Colon (tissue), 2 donors: Measurements from ENCODE around the gene CDC42BPB.
"Not testable (repeated sequence)": the region's sequence is repeated elsewhere in the genome, so short reads cannot be mapped to it uniquely, and the experiment has no call there.

Experiments
- FAIRE-seq: peaks from 2 replicates; lab custom pipeline; 2012; peaks lifted over from hg19 to GRCh38; lab: Jason Lieb, UNC
- donor health status: control.
- donor health status: control.

CDC42BPB gene

GRCh38 chr14:102926840-102927239 is 130.5 kb downstream of the CDC42BPB start:
- not testable (repeated sequence) for FAIRE-seq

DNA sequence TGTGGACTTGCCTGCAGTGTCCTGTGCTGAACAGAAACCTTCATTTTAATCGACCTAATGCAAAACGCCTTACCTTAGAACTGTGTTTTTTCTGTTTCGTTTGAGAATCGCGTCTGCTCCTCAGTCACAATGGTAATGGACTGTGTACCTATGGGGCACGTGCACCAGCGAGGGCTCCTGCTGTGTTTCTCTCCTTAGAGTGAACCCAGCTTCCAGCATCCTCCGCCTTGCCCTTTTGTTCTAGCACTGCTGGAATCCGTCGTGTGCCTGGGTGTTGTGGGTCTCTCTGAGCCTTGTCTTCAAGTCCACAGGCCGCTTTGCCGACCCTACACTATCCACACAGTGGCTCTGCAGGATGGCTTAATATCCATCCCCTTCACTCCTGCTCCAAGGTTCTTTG is 131.2 kb downstream of the CDC42BPB start:
- no peak for FAIRE-seq

GRCh38 chr14:102925646-102926045 is 131.7 kb downstream of the CDC42BPB start:
- no peak for FAIRE-seq

DNA sequence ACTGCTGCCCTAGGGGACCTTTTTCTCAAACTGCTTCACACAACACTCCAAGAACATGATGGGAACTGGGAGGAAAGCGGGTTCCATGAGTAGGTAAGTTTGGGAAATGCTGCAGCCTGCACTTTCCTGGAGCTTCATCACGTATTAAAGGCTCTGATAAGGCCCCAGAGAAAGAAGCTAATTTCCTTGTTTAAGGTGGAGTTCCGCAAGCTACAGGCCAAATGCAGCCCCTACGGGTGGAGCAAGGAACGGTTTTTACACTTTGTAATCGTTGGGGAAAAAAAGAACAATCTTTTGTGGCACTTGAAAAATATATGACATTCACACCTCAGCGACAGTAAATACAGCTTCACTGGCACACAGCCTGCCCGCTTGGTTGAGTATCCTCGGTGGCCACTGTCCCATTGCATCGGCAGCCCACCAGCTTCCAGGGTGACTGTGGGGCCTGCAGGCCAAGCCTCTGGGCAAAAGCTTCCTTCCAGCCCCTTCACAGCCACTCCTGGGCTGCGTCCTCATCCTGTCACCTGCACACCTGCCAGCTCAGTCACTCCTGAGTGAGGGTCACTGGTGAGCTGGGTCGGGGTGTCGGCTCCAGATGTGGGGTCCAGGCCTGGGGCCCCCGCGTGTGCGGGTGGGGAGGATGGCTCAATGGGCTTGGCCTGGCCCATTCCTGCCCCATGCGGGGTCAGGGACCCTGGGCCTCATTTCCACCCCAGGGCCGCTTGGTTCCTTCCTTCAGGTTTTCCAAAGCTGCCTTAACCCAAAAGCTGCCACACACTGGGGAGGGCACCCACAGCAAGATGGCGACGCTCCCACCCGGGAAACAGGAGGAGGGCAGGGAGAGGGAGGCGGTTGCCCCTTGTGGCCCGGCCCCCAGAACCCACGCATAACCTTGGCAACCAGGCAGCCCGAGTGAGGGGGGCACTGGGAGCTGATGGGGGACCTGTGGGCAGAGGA is 132.4 kb downstream of the CDC42BPB start:
- no peak for FAIRE-seq

DNA sequence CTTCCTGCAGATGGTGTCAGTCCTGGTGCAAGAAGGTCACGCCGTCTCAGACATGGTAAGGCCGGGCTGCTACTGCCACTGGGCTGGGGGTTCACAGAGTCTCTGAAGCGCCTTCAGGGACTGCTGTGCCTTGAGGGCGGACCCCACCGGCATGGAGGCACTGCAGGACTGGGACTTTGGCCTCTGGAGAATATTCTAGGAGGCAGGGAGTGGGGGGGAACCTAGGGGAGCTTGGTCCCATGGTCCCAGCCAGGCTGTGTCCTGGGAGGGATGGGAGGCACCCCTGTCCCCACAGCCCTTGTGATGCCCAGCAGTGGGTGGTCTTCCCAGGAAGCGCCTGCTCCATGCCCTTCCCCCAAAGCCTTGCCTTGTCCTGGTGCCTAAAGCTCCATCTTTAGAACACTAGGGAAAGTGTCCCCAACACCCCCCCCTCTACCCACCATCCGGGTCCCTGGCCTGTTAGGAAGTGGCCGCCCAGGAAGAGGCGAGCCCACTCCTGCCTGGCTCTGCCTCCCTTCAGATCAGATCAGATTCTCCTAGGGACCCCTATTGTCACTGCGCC is 133.3 kb downstream of the CDC42BPB start:
- FAIRE-seq: no peak

DNA sequence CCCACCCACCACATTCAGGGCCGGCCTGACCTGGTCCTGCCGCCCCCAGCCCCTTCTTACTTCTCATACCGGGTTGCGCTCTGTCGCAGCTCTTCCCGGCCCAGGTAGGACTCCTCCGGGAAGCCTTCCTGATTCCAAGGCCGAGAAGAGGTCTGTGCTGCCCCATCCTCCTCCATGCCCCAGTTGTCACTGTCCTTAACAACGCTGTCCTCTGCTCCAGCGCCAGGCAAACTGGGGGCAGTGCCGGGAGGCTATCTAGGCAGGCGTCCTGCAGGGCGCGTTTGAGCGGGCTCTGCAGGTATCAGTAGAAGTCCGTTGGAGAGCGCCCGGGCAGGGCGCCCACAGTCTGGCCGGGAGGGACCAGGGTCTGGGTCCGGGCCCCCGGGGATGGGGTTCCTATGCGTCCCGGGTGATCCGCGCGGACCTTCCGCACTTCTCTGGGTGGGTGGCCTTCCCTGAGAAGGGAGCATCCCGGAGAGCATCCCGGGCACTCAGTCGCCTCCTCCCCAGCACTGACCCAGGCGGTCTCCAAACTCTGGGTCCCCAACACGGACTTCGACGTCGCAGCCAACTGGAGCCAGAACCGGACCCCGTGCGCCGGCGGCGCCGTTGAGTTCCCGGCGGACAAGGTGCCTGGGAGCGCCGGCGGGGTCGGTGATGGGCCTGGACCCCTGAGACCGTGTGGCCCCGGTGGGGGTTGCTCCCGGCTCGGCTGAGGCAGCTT is 134.0 kb downstream of the CDC42BPB start:
- FAIRE-seq: no peak

- FAIRE-seq: no peak
Measured at GRCh38 chr14:102922490-102923200, 134.7 kb downstream of the CDC42BPB start, which contains the start of gene AMN. Gene AMN (plus strand): TSS chr14:102922663. CDS start chr14:102922689, 26 bp downstream.

- FAIRE-seq: no peak
Measured at GRCh38 chr14:102920998-102921304, 136.4 kb downstream of the CDC42BPB start.

GRCh38 chr14:102920273-102920997 is 136.9 kb downstream of the CDC42BPB start:
- no peak for FAIRE-seq

- no peak for FAIRE-seq
Measured at GRCh38 chr14:102918438-102918837, 138.9 kb downstream of the CDC42BPB start.

GRCh38 chr14:102917469-102918211 is 139.7 kb downstream of the CDC42BPB start:
- FAIRE-seq: no peak

DNA sequence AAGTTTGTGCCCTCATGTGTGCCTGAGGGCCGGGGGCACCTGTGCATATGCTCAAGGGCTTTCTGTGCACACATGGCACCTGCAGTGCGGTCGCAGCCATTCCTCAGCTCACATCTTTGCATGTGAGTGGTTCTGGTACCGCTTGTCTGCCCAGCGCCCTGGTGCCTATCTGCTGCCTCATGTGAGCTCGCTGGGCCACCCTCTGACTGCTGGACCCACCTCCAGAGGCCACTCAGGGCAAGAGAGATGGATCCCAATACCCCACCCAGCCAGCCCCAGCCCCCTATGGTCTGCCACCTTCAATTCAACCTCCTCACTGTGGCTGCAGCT is 140.3 kb downstream of the CDC42BPB start:
- FAIRE-seq: no peak

DNA sequence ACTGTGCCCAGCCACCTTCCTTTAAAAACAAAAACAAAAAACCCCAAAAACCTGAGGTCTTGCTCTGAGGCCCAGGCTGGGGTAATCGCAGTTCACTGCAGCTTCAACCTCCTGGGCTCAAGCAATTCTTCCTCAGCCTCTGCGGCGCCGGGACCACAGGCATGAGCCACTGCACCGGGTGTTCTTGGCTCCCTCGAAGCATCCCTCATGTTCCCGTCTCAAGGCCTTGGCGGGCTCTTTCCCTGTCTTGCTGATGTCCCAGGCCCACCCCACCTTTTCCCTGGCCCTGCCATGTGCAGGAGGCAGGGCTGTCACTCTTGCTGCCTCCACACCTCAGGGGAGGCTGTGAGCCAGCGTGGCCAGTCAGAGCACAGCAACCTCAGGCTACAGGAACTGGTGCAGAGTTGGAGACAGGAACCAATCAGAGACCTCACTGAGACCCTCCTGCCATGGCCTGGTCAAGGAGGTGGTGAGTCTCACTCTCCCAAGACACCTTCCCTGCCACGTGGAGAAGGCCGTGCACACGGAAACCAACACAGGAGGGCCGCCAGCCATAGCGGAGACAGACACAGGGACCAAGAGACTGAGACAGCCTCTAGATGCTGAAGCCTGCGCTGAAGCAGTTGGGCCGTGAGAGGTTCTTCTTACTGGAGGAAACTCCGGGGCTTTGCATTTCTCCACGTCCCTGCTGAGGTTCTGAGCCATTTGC is 140.8 kb downstream of the CDC42BPB start:
- FAIRE-seq: no peak

GRCh38 chr14:102915292-102916110 is 141.8 kb downstream of the CDC42BPB start:
- FAIRE-seq: no peak

DNA sequence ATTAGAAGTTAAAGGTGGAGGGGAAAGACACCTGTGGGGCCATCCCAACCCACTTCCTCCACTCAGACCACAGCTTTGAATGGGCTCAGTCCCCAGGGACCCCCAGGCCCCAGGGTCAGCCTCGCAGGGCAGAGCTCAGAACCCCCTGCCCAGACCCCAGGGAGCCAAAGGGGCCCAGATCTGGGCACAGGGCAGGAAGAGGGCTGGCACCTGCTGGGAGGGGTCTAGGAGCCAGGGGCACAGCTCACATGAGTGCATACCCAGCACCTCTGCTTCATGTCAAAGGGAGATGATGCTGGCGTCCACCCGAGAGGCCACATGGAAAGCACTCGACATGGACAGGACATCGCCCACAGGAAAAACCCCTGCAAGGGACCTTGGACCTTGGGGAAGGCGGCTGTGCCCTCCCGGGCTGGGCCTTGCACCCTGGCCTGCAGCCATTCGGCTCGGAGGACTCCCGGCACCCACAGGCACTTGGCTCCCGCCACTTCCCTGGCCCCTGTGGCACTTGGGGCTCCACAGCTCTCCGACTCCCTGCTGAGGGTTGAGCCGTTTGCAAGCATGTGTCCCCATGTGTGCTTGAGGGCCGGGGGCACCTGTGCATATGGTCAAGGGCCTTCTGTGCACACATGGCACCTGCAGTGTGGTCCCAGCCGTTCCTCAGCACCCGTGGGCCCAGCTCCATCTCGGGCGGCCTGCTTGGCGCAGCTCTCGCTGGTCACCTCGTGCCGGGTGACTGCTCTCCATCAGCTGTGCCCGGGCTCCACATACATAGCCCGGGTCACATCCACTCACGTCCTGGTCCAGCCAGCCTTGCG is 142.7 kb downstream of the CDC42BPB start:
- FAIRE-seq: no peak

DNA sequence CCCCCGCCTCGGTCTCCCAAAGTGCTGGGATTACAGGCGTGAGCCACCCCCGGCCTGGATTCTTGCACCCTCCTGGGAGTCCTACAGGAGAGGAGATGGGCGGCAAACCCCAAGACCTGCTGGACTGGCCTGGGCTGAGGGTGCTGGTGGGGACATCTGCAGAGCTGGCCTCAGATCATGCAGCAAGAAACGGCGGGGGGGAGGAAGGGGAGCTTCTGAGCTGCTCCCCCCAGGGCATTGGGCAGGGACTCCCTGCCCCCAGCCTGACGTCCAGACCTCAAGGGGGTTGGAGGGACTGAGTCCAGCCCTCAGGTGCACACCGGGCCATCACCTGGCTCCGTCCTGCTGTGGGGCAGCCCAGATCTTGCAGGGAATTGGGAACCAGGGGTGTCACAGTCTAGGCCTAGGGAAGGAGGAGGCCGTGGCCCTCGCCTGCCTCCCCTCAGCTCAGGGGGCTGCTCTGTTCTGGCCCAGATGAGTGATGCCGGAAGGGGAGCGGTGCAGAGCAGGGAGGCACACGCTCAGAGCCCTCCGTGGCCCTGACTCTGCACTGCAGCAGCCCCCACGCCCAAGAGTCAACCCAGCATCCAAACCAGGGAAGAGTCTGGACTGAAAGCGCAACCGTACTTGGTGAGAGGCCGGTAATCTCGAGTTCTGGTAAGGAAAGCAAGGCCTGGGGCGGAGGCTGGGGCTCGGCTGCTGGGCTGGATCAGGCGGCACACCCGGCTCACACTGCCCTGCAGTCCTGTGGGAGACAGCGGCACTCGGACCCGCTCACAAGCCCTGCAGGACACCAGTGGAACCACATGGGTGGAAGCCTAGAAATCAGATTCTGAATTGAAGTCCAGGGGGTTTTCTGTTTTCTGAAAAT is 143.8 kb downstream of the CDC42BPB start:
- FAIRE-seq: no peak

GRCh38 chr14:102911991-102912761 is 145.2 kb downstream of the CDC42BPB start:
- FAIRE-seq: no peak
